ENCODE results near the gene TEX22.

DNA sequence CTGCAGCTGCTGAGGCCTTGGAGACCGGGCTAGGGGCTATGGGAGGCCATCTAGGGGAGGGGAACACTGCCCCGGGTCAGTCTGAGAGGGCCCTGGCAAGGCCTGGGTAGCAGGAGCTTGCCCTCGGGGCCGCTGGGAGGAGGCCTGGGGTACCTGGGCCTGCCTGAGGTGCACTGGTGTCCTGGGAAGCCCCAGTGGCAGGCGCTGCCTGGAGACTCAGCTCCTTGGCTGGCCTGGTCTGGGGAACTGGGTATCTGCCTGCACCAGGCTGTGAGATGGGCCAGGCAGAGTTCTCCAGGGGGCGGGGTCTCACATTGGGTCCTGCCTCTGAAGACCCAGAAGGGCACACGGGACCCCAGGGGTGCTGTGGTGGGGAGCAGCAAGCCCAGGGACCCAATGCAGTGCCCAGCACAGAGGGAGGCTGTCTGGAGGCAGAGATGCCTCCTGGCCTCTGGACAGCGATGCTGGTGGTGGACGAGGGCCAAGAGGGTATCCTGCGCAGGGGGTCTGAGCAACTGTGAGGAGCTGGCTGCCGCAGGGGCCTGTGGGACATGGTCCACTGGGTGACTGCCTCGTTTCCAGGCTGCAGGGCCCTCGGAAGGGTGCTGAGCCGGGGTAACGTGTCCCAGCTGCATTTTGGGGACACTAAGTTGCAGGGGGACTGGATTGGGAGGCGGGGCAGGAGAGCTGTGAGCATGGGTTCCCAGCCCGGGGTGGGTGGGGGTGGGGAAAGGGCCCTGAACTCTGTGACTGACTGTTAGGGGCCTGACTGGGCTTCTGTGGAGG is 13.8 kb downstream of the TEX22 start:
- TF ChIP-seq, protein P1, sequence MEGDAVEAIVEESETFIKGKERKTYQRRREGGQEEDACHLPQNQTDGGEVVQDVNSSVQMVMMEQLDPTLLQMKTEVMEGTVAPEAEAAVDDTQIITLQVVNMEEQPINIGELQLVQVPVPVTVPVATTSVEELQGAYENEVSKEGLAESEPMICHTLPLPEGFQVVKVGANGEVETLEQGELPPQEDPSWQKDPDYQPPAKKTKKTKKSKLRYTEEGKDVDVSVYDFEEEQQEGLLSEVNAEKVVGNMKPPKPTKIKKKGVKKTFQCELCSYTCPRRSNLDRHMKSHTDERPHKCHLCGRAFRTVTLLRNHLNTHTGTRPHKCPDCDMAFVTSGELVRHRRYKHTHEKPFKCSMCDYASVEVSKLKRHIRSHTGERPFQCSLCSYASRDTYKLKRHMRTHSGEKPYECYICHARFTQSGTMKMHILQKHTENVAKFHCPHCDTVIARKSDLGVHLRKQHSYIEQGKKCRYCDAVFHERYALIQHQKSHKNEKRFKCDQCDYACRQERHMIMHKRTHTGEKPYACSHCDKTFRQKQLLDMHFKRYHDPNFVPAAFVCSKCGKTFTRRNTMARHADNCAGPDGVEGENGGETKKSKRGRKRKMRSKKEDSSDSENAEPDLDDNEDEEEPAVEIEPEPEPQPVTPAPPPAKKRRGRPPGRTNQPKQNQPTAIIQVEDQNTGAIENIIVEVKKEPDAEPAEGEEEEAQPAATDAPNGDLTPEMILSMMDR (IDR thresholded peaks at IDR 0.05): no peak
- no peak for TF ChIP-seq POLR2AphosphoS5 (IDR thresholded peaks at IDR 0.05)

Data from stomach (tissue), 4 donors.